NCI-H1105 (cell line): Measurements from ENCODE around the gene RHBDD1.

Experiments used
- DNase-seq: peaks from one replicate; lab custom pipeline; 2025; lab: John Stamatoyannopoulos, UW

The RHBDD1 gene

GRCh38 chr2:226887940-226888339 lies 52.1 kb downstream of the RHBDD1 start:
- no peak for DNase-seq

- DNase-seq: no peak
Observed at GRCh38 chr2:226888378-226888965, 52.6 kb downstream of the RHBDD1 start.

GRCh38 chr2:226888971-226889370 lies 53.1 kb downstream of the RHBDD1 start:
- no peak for DNase-seq

GRCh38 chr2:226890286-226890685 lies 54.4 kb downstream of the RHBDD1 start:
- no peak for DNase-seq

GRCh38 chr2:226891780-226892590 lies 56.1 kb downstream of the RHBDD1 start:
- no peak for DNase-seq

GRCh38 chr2:226892729-226893128 lies 56.9 kb downstream of the RHBDD1 start:
- no peak for DNase-seq

- DNase-seq: no peak
Observed at GRCh38 chr2:226893216-226893615, 57.4 kb downstream of the RHBDD1 start.

GRCh38 chr2:226894752-226895151 lies 58.9 kb downstream of the RHBDD1 start:
- DNase-seq: no peak

GRCh38 chr2:226895579-226895978 lies 59.7 kb downstream of the RHBDD1 start:
- no peak for DNase-seq

- DNase-seq: no peak
Observed at GRCh38 chr2:226898121-226898520, 62.3 kb downstream of the RHBDD1 start.

GRCh38 chr2:226898897-226899296 lies 63.0 kb downstream of the RHBDD1 start:
- DNase-seq: no peak

GRCh38 chr2:226902041-226902966 lies 66.5 kb downstream of the RHBDD1 start:
- DNase-seq: no peak

GRCh38 chr2:226903179-226903578 lies 67.3 kb downstream of the RHBDD1 start:
- no peak for DNase-seq

GRCh38 chr2:226904592-226904991 lies 68.7 kb downstream of the RHBDD1 start:
- DNase-seq: no peak

- DNase-seq: no peak
Observed at GRCh38 chr2:226905718-226906117, 69.9 kb downstream of the RHBDD1 start.

GRCh38 chr2:226906163-226906693 lies 70.4 kb downstream of the RHBDD1 start:
- DNase-seq: no peak

GRCh38 chr2:226909126-226909525 lies 73.3 kb downstream of the RHBDD1 start:
- DNase-seq: no peak

GRCh38 chr2:226909836-226910235 lies 74.0 kb downstream of the RHBDD1 start:
- no peak for DNase-seq

- no peak for DNase-seq
Observed at GRCh38 chr2:226910384-226910783, 74.5 kb downstream of the RHBDD1 start.

- no peak for DNase-seq
Observed at GRCh38 chr2:226911932-226912331, 76.1 kb downstream of the RHBDD1 start.

GRCh38 chr2:226913641-226914040 lies 77.8 kb downstream of the RHBDD1 start:
- no peak for DNase-seq

- DNase-seq: no peak
Observed at GRCh38 chr2:226915846-226916360, 80.0 kb downstream of the RHBDD1 start.
